GM19468 (cell line): ENCODE data around the gene CFAP53.
A peak's percentile ranks its signal among the peaks of the same experiment; 100 is the strongest.
"Not testable (repeated sequence)": the region's sequence is repeated elsewhere in the genome, so short reads cannot be mapped to it uniquely, and the experiment has no call there.

Source experiments
- ATAC-seq: cut with Tn5 transposase; IDR thresholded peaks from one replicate; pipeline ENCODE4 v1.9.1; 2021; ENCODE audit warnings: mild to moderate bottlenecking, moderate library complexity, moderate number of reproducible peaks; ENCODE audit not compliant: unreplicated experiment; ENCODE audit errors: extremely low read depth

The CFAP53 gene

DNA sequence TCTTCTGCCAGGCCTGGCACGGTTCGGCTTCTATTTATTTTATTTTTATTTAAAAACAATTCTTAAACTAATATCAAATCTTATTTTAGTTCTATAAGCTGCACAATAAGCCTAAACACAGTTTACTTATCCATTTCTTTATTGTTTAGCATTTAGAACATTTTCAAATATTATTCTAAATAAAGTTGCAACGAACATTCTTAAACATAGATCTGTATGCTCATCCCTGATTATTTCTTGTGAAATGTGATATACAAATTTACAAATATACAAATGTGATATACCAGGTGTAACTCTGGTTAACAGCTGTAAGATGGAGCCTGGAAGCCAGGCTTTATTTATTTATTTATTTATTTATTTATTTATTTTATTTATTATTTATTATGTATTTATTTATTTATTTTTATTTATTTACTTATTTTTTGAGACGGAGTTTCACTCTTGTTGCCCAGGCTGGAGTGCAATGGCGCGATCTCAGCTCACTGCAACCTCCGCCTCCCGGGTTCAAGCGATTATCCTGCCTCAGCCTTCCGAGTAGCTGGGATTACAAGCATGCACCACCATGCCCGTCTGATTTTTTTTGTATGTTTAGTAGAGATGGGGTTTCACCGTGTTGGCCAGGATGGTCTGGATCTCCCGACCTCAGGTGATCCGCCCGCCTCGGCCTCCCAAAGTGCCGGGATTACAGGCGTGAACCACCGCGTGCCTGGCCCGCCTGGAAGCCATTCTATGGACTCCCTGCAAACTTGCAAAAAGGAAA is 22.2 kb upstream of the CFAP53 start:
- ATAC-seq = not testable (repeated sequence)

DNA sequence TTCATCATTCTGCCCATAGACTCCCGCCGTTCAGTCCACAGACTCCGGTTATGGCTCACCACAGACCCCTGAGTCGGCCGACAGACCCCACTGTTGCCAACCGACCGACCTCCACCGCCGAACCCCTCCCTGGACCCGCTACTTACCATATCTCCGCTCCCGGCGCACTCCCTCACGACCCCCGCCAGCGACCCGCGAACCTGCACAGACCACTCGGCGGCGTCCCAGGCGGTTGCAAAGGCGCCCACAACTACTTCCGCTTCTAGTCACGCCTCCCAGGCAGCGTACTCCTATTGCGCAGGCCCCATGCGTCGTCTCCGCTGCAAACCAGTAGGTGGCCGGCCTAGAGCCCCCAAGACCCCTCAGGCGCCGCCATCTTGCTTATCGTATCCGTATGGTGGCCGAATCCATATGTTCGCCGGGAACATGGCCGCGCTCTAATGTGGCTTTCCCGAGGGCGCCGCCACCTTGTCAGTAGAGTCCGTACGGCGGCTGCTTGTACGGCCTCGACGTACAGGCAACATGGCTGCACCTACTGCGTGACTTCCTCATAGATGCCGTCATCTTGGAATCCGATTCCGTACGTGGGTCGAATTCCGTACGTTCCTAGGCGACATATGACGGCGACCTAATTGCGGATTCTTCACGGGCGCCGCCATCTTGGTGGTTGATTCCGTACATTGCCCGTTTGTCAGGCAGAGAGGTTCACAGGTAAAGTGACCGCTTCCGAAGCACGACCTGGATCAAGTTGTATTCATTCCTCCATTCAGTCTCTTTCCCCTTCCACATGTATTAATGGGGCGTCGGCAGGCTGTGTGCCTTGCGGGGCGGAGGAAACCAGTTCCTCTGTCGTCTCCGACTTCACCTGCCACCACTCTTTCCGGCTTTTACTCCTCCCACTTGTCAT is 21.4 kb upstream of the CFAP53 start, which contains the start of gene CXXC1:
CXXC1 (minus strand) TSS at position 252 of the 907 bp plus-strand sequence; CDS start at position 149, 103 bp downstream.
- ATAC-seq = peak; percentile 90

DNA sequence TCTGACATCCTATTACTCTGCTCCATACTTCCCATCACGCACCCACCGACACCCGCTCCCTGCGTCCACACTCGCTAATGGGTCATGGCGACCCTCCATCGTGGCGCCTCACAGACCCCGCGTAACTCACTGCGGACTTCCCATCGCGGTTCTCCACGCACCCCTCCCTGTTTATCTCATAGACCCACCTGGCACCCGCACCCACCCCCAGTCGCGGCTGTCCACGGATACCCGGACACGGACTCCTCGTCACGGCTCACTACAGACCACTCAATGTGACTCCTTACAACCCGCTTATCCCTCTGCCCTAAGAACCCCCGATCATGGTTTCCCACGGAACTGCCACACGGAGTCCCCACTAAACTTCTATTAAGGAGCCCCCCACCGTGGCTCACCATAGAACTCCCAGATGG is 20.7 kb upstream of the CFAP53 start:
- ATAC-seq = no peak

DNA sequence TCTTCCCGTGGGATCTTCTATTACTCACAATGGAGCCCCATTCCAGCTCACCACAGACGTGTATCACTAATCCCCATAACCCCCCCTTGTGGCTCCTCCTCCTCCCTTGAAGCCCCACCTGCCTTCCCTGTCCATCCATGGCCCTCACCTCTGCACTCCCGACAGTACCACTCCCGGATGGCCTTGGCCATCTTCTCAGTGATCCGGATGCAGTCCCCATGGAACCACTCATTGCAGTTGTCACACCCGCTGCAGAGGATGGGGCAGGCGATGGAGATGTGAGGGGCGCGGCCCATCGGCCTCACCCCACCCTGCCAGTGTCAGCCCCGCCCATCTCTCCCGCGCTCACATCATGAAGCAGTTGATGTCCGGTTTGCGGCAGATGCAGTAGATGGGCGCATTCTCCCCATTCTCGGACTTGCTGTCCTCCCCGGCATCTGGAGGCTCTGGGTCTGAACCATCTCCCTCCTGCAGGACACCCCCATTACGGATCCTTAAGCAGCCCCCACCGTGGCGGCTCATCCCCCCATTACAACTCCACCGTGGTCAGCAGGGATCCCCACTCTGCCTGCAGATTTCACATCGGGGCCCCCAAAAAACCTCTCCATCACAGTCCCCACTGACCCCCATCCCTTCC is 20.2 kb upstream of the CFAP53 start:
- ATAC-seq = no peak

DNA sequence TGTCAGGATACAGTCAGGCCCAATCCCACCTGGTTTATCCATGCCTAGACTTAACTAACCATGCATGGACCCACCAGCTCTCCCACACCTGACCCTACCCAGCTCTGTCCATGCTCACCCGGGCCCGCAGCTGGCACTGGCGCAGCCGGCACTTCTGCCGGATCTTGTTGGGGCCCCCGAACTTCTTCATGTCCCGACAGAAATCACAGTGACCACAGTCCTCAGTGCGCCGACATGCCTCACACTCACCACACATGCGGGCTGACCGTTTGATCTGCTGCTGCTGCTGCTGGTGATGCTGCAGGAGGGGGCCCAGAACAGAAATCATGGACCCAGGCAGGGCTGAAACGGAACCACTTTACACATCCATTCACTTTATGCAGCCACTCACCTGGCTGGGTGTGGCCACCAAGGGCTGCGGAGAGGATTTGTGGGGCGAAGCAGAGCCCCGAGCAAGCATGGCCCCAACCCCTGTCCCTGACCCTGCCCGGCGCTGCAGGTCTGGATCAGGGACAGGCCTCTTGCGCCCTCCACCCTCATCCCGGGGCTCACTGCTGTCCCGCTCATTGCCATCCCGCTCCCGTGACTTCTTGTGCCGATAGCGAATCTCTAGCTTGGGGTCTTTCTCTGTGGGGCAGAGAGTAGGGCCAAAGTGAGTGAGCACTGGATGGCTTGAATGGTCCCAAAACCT is 19.5 kb upstream of the CFAP53 start:
- no peak for ATAC-seq

DNA sequence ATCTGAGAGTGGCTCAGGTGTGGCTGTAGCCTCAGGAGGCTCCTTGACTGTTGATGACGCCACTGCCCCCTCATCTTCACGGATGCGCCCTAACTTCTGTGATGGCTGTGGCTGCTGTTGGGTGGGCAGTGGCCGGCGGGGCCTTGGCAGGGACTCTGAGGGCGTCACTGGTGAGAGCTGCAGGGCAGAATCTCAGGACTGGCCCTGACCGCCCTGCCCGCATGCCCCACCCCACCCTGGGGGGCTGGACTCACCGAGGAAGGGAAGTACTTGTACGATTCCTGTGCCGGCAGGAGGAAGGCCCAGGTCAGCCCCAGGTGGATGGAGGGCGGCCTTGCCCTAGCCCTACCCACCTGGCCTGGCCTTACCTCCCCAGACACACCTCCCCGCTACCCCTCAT is 18.8 kb upstream of the CFAP53 start:
- no peak for ATAC-seq

DNA sequence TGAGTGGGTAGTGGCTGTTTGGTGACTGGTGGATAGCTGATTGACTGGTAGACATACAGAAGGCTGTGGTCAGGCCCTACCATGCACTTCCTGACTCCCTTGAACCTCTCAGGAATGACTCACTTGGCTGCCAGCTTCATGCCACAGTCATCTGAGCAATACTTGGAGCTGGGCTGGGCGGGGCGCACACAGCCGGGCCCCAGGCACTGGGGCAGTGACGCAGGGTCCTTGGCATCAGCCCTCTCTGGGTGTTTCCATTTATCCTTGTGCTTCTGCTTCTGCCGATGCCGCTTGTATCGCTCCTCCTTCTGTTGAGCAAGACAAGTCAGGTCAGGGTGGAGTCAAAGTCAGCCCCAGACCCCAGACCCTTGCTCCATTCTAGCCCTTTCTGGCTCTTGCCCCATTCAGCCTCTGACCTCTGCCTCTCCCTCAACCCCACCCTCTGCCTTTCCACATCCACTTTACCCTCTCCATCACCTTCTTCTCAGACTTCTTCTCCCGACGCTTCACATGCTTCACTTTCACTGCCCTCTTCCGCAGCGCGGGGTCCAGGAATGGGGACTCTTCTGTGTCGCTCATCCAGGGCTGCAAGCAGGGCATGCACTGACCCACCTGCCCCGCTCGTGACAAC is 18.1 kb upstream of the CFAP53 start:
- ATAC-seq = no peak

DNA sequence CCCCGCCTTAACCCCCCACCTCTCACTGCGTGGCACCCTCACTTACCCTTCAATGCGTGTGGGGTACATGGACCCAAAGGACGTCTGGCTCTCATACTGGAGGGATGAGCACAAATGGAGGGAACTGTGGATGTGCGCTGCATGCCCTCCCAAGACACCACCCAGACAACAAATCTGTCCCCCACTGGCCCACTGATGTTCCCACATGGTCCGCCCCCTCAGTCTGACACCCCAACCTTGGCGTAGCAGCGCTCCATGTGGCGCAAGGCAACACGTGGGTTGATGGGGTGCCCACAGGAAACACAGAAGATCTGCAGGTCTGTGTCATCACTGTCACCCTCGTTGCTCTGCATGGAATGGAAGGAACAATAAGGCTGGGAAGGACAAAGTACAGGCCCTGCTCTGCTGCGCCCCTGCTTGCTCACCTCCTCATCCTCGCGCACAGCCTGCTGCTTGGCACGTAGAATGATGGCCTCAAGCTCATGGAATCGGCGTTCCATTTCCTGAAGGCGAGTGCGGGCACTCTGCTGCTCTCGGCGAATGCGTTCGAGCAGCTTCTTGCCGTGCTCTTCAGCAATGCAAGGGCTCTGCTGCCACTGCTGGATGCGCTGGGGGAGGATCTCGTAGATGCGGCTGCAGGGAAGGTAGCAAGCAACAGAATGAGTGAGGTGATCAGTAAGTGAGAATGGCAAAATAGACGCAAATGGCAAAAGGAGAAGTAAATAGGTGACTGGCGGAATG is 17.3 kb upstream of the CFAP53 start:
- ATAC-seq = no peak

DNA sequence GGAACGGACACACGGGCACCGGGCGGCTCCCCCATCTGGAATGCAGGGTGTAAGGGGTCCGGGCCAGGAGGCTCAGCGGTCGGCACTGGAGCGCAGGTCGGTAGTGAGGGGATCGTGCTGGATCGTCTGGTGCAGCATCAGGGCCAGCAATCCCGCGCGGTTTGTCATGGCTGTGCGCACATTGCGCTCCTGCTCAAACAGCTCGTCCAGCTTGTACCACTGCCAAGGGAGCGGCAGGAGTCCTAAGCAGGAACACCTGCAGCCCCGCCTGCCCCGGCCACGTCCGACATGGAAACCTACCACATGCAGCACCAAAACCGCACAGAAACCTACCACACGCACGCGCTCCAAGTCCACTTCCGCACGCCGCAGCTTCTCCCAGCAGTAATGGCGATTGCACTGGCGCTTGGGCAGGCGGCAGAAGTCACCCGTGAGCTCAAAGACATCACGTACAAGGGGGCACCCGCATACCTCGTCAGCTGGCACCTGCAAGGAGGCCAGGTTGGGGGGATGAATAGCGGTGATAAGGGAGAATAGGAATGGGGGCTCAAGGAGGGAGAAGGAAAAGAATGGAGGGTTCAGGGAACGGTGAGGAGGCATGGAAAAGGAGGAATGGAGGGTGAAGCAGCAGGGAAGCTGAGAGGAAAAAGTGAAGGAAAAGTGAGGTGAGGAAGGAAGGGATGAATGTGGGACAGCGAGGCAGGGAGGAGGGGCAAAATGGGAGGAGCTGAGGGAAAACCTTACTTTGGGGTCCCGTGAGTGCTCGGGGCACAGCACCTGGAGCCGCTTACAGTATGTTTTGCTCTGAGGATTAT is 16.4 kb upstream of the CFAP53 start:
- no peak for ATAC-seq

DNA sequence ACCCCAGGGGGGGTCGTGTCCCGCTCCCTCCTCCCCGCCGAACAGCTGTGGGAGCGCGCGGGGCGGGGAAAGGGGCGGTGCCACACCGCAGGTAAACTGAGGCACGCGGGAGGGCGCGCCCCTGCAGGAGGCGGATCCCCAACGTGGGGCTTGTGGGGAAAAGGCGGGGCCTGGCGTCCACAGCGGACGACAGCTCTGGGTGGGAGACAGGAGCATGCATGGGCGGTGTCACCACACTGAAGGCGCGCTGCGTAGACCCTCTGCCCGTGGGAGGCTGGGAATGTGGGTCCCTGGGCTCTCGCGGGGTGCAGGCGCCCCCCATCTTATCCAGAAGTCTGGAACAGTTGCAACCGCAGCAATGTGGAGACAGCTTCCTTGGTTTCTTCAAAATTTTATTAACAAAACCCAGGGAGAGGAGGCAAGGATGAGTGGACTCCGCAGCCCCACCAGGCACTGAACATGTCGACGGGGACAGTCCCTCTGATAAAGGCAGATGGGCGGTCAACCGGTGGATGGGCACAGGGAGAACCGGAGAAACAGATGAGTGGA is 15.8 kb upstream of the CFAP53 start:
- no peak for ATAC-seq

DNA sequence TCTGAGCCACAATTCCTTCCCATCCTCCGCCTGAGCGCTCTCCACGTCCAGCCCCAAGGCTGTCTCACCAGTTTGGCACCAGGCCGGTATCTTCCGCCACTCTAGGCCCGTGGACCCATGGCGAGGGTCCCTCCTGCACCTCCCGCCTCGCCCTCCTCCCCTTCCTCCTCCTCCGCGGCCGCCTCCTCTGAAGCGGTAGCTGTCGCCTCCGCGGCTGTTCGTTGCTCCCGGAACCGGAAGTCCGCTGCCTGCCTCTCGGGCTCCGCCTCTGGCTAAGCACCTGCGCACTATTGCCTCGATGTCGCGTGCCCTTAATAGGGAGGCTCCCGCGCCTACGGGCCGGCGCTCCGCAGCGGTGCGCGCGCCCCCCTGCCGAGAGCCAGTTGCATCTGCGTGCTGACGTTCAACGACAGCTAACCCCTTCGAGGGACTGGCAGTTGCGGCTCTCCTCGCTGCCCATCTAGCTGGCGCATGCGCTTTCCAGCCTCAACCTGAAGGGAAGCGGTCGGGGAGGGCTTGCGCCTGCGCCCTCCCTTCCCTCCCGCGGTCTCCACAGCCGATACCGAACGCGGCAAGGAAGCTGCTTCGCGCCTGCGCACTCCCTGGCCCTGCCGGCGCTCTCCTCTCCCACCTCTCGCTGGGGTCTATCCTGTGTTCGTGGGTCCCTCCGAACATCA is 15.1 kb upstream of the CFAP53 start, which contains the start of gene MBD1:
MBD1 (minus strand) TSS at position 229 of the 677 bp plus-strand sequence. CDS start 1,531 bp downstream, outside the sequence.
- peak; percentile 90 for ATAC-seq

DNA sequence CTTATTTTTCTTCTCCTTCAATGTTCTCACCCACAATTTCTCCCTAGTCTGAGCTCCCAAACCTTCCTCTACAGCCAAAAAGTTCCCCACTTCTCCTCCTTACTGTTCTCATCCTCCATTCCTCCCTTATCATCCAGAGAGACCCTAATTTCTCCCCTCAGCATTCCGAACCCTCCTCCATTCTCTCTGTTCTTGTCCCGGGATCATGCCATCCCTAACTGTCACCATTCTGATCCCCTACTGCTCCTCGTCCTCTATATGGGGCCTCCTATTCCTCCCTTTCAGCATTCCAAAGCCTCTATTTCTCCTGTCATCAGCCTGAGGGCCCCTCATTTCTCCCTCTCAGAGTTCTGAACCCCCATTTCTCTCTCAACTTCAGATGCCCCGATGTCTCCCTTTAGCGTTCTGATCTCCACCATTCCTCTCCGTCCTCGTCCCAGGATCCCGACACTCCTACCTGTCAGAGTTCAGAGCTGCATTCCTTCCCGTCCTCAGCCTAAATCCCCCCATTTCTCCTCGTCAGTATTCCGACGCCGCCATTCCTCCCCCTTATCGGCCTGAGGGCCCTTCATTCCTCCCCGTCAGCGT is 14.5 kb upstream of the CFAP53 start:
- ATAC-seq = no peak

DNA sequence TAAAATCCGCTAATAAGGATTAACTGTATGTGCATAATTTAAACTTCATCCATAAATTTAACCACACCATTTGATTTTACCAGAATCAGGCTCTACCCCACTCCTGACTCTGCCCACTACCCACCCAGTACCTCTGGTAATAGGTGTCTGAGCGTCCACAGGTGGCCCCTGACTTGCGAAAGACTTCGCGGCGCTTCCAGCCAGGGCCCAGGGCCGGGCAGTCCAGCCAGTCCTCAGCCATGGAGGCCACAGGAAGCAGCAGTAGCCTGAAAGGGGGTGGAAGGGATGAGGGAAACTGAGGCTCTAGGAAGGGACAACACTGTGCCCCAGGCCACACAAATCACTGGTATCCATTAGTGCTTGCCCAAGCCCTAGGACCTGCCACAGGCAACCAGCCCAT is 13.5 kb upstream of the CFAP53 start:
- ATAC-seq = no peak

DNA sequence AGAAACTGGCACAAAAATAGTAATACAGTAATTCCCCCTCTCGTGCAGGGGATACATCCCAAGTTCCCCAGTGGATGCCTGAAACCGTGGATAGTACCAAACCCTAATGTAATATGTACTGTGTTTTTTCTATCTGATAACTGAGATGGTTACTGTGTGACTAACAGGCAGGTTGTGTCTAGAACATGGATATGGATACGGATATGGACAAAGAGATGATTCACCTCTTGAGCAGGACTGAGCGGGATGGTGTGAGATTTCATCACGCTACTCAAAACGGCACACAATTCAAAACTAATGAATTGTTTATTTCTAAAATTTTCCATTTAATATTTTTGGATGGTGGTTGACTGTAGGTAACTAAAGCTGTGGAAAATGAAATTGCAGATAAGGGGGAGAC is 11.6 kb upstream of the CFAP53 start:
- no peak for ATAC-seq

DNA sequence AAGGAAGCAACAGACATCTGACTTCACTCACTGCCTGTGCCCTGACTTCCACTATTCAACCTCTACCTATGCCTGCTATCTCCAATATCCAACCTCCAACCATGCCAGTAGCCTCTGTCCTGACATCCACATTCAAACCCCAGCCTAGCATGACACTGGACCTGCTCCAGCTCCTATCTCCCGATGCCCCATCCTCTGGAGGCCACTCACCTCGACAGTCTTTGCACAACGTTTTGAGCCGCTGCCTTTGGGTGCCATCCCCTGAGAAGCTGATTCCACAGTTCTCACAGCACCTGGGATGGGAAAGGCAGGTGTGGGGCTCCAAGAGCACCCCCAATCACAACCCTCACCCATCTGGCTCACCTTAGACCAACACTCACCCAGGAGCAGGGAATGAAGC is 10.2 kb upstream of the CFAP53 start:
- ATAC-seq = no peak

DNA sequence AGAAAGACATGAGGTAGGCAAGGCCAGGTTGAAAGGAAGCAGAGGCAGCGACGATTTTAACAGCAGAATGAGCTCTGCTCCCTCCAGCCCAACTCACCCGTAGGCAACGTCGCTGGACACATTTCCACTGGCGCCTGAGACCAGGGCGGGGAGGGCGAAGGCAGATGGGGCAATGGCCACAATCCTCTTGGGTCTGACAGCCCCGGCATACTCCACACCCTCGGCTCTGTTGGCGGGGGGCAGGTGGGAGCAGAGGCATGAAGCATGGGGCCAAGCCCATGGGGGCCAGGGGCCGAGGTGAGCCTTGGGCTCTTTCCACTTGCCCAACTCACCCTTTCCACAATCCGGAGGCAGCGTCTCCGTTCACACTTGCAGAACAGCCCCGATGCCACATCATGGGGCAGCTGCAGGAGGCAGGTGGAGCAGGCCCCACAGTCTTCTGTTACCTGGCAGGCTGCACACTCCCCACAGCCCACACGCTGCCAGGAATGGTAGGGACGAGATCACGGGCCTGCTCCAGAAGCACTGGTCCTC is 9.3 kb upstream of the CFAP53 start:
- no peak for ATAC-seq

DNA sequence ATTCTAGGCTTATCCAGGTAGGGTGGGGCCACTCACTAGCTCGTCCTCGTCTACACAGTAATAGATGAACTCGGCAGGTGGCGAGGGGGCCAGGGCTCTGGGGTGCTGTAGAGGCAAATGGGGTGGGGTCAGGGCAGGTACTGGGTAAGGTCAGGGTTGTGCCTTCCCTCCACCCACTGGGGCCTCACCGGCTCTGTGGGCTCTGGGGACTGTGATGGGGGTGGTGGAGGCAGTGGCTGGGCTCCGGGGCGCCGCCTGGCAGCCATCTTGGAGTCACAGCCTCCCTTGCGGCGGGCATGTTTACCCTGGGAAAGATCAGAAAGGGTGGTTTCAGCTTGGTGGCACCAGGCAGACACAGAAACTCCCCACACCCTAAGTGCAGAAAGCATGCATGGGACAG is 8.6 kb upstream of the CFAP53 start:
- ATAC-seq = no peak
